Effector memory CD8-positive, alpha-beta T cell (primary cell): Measurements from ENCODE around the gene MAN1A2.
"Not testable (repeated sequence)": the region's sequence is repeated elsewhere in the genome, so short reads cannot be mapped to it uniquely, and the experiment has no call there.

Experiments used
- ATAC-seq: fragments of 150-1000 bp; cut with Tn5 transposase; replicated peaks from 2 replicates; pipeline ENCODE4 v1.10.0; 2021; ENCODE audit warnings: mild to moderate bottlenecking, moderate library complexity
- DNase-seq, 3 experiments: peaks; one replicate each; pipeline ENCODE4 v3.0.0; 2021
- H3K27ac Mint-ChIP-seq, 2 donors: one replicate each; pipeline ENCODE4 v1.8.0; 2022; ENCODE audit warnings: mild to moderate bottlenecking in 2 of 2, mixed read lengths in 2 of 2, moderate library complexity in 2 of 2
- H3K27me3 Mint-ChIP-seq, 2 donors: one replicate each; pipeline ENCODE4 v1.8.0; 2022; ENCODE audit warnings: mixed read lengths in 2 of 2
- H3K36me3 Mint-ChIP-seq: one replicate; pipeline ENCODE4 v1.8.0; 2022; ENCODE audit warnings: mild to moderate bottlenecking, moderate library complexity, mixed read lengths; ENCODE audit not compliant: insufficient read depth
- H3K4me1 Mint-ChIP-seq, 2 donors: one replicate each; pipeline ENCODE4 v1.8.0; 2022; ENCODE audit warnings: low read depth in 2 of 2, mixed read lengths in 2 of 2
- H3K4me3 Mint-ChIP-seq, 2 donors: one replicate each; pipeline ENCODE4 v1.8.0; 2022; ENCODE audit warnings: mild to moderate bottlenecking in 2 of 2, mixed read lengths in 2 of 2, moderate library complexity in 2 of 2
- H3K9me3 Mint-ChIP-seq, 2 donors: one replicate each; pipeline ENCODE4 v1.8.0; 2022; ENCODE audit warnings: mixed read lengths in 2 of 2

Gene MAN1A2

DNA sequence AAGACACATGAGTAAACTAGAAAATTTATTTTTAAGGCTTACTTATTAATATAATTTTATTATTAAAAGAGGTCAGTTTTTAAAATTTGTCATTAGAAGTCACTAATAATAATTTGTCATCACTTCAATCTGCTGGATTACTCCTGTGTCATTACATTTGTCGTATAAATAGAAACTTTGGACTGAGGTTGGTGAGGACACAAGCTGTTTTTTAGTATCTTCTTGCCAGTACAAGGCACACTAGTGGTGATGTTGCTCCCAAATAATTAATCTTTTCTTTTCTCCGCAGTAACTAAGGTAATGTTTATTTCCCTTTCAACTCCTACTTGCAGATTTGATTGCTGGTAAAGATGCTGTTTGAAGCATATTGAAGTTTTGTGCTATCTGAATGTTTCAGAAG lies 179.2 kb downstream of the MAN1A2 start:
- no peak overlapping the region for H3K27ac Mint-ChIP-seq
- ATAC-seq (no peak), DNase-seq (no peak)
- no peak overlapping the region for H3K4me3 Mint-ChIP-seq
- H3K27me3 Mint-ChIP-seq, result no peaks in the 10 kb centered on the region
- H3K4me1 Mint-ChIP-seq, result no peaks in the 10 kb centered on the region
- H3K9me3 Mint-ChIP-seq, result no peaks in the 10 kb centered on the region
- no peaks in the 10 kb centered on the region for H3K36me3 Mint-ChIP-seq

DNA sequence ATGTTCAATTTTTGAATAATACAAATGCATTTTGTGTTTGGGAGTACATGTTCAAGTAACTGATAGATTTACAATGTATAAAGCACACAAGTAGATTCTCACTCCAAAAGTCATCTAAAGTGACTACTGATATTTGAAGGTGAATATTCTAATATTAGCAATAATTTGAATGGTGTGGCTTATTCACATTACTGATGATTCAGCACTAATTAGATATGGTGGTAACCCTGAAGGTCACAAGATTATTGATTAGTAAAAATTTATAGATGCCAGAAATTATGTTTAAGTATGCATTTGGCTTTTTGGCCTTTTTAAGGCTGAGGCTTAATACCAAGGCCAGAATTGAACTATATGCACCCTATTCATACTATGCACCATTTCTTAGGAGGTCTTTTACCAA lies 186.2 kb downstream of the MAN1A2 start:
- no peaks in the 10 kb centered on the region for H3K36me3 Mint-ChIP-seq
- H3K27ac Mint-ChIP-seq, result no peak overlapping the region
- no peak for ATAC-seq

DNA sequence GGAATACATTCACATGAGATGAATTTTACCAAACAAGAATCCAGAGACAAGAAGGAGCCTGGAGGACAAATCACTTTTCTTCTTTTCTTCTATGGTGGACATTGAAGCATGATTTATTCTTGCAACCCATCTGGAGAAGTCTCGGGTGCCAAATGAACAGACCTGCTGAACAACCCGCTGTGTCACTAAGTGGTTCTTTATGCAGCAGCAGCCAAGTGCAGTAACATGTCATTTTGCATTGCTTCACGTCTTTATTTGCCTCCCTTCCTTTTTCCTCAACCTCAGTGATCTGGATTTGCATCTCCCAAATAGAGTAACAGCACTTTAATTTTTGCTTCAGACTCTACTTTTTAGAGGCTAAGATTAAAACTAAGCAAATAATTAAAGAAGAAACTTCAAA lies 188.6 kb downstream of the MAN1A2 start:
- DNase-seq (no peak), ATAC-seq (no peak)
- H3K27me3 Mint-ChIP-seq, result no peaks in the 10 kb centered on the region
- H3K9me3 Mint-ChIP-seq, result no peaks in the 10 kb centered on the region
- H3K27ac Mint-ChIP-seq, result no peak overlapping the region
- peaks cover 8 to 9% of the 10 kb centered on the region in 2 donors for H3K4me1 Mint-ChIP-seq
- H3K36me3 Mint-ChIP-seq, result no peaks in the 10 kb centered on the region
- H3K4me3 Mint-ChIP-seq, result no peak overlapping the region

More for the DNA sequence above, 186.2 kb downstream of the MAN1A2 start:
- no peak for DNase-seq
- Mint-ChIP-seq H3K4me3 (no peak overlapping the region), H3K27me3 (no peaks in the 10 kb centered on the region), H3K4me1 (peaks cover 4 to 6% of the 10 kb centered on the region in 2 donors), H3K9me3 (no peaks in the 10 kb centered on the region)

DNA sequence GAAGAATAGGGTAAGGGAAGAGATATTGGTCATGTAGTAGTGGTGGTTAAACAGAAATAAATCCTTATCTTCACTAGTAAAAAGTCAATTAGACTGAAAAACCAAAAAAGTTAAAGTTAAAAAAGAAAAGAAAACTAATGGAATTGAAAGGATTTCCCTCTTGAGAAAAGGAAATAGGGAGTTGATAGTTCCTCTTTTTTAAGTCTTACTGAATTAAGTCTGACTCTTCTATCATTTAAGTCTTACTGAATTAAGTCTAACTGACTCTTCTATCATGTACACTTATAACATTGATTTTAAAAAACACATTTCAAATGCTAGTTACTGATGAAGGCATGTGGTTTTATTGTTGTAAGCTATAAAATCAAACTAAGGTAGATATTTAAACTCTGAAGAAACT lies 189.1 kb downstream of the MAN1A2 start:
- H3K36me3 Mint-ChIP-seq, result no peaks in the 10 kb centered on the region
- H3K4me1 Mint-ChIP-seq, result peaks cover 8 to 9% of the 10 kb centered on the region in 2 donors
- H3K4me3 Mint-ChIP-seq, result no peak overlapping the region
- H3K9me3 Mint-ChIP-seq, result no peaks in the 10 kb centered on the region
- H3K27ac Mint-ChIP-seq, result no peak overlapping the region
- ATAC-seq (no peak), DNase-seq (no peak)
- no peaks in the 10 kb centered on the region for H3K27me3 Mint-ChIP-seq

DNA sequence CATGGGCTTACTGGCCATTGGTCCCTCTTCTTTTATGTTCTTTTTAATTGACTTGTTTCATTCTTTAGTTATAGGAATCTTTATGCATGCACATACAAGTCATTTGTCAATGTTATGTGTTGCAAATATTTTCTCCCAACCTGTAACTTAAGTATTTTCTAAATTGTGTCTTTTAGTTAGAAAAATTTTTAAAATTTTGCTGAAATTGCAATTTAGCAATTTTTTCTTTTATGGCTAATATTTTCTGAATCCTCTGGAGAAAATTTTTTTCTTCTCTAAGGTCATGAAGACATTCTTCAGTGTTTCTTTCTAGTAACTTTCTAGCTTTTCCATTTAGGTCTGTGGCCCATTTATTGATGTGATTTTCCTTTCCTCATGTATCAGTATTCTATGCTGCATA lies 189.7 kb downstream of the MAN1A2 start:
- ATAC-seq, result no peak

DNA sequence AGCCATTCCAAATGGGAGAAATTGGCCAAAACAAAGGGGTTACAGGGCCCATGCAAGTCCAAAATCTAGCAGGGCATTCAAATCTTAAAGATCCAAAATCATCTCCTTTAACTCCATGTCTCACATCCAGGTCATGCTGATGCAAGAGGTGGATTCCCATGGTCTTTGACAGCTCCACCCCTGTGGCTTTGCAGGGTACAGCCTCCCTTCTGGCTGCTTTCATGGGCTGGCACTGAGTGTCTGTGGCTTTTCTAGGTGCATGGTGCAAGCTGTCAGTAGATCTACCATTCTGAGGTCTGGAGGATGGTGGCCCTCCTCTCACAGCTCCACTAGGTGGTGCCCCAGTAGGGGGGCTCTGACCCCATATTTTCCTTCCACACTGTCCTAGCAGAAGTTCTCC lies 191.2 kb downstream of the MAN1A2 start:
- peaks cover 8 to 11% of the 10 kb centered on the region in 2 donors for H3K4me1 Mint-ChIP-seq
- not testable (repeated sequence) for H3K27me3 Mint-ChIP-seq, DNase-seq, H3K36me3 Mint-ChIP-seq, H3K4me3 Mint-ChIP-seq, ATAC-seq, H3K9me3 Mint-ChIP-seq
- H3K27ac Mint-ChIP-seq, result peak overlapping the region in 1 of 2 donors; percentile 6

More for the DNA sequence above, 189.7 kb downstream of the MAN1A2 start:
- Mint-ChIP-seq H3K27me3 (no peaks in the 10 kb centered on the region), H3K36me3 (no peaks in the 10 kb centered on the region), H3K27ac (no peak overlapping the region), H3K4me3 (no peak overlapping the region), H3K9me3 (no peaks in the 10 kb centered on the region), H3K4me1 (peaks cover 8 to 9% of the 10 kb centered on the region in 2 donors)
- no peak for DNase-seq

DNA sequence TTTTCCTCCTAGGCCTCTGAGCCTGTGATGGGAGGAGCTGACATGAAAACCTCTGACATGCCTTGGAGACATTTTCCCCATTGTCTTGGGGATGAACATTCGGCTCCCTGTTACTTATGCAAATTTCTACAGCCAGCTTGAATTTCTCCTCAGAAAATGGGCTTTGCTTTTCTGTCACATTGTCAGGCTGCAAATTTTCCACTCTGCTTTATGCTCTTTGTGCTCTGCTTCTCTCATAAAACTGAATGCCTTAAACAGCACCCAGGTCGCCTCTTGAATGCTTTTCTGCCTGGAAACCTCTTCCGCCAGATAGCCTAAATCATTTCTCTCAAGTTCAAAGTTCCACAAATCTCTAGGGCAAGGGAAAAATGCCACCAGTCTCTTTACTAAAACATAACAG lies 191.9 kb downstream of the MAN1A2 start:
- no peak for DNase-seq
- H3K27me3 Mint-ChIP-seq, result no peaks in the 10 kb centered on the region
- H3K9me3 Mint-ChIP-seq, result no peaks in the 10 kb centered on the region
- no peak for ATAC-seq
- H3K36me3 Mint-ChIP-seq, result no peaks in the 10 kb centered on the region
- H3K27ac Mint-ChIP-seq, result peak overlapping the region in 1 of 2 donors; percentile 6
- no peak overlapping the region for H3K4me3 Mint-ChIP-seq
- peaks cover 10 to 12% of the 10 kb centered on the region in 2 donors for H3K4me1 Mint-ChIP-seq

DNA sequence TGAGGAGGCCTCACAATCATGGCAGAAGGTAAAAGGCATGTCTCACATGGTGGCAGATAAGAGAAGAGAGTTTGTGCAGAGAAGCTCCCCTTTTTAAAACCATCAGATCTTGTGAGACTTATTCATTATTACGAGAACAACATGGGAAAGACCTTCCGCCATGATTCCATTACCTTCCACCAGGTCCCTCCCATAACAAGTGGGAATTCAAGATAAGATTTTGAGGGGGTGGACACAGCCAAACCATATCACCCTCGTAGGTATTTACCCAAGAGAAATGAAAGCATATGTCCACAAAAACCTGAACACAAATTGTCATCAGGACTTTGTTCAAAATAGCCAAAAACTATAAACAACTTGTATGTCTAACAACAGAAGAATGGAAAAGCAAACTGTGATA lies 192.7 kb downstream of the MAN1A2 start:
- Mint-ChIP-seq H3K27ac (no peak overlapping the region), H3K27me3 (no peaks in the 10 kb centered on the region), H3K36me3 (no peaks in the 10 kb centered on the region), H3K4me3 (no peak overlapping the region), H3K4me1 (peaks cover 10 to 12% of the 10 kb centered on the region in 2 donors), H3K9me3 (no peaks in the 10 kb centered on the region)
- ATAC-seq (no peak), DNase-seq (no peak)

DNA sequence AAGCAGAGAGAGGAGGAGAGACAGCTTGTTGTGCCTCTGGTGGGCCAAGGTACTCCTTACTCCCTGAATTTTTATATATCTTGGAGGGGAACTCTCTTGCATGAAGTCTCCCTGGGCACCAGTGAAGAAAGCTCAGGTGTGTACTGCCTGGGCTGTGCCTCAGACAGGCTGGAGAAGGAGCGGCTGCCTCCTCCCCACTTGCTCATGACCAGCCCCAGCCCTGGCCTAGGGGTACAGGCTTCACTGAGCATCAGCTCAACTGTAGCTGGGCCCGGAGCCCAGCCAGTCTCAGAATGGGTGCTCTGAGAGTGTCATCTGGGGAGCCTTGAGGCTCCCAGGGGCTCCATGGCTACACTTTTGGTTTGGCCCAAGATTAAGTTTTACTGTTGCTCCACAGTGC lies 193.8 kb downstream of the MAN1A2 start:
- H3K27ac Mint-ChIP-seq, result peak overlapping the region in 1 of 2 donors; percentile 38
- H3K4me1 Mint-ChIP-seq, result peaks cover 10 to 12% of the 10 kb centered on the region in 2 donors
- ATAC-seq (no peak), DNase-seq (no peak)
- H3K9me3 Mint-ChIP-seq, result no peaks in the 10 kb centered on the region
- H3K36me3 Mint-ChIP-seq, result no peaks in the 10 kb centered on the region
- no peak overlapping the region for H3K4me3 Mint-ChIP-seq
- H3K27me3 Mint-ChIP-seq, result no peaks in the 10 kb centered on the region

DNA sequence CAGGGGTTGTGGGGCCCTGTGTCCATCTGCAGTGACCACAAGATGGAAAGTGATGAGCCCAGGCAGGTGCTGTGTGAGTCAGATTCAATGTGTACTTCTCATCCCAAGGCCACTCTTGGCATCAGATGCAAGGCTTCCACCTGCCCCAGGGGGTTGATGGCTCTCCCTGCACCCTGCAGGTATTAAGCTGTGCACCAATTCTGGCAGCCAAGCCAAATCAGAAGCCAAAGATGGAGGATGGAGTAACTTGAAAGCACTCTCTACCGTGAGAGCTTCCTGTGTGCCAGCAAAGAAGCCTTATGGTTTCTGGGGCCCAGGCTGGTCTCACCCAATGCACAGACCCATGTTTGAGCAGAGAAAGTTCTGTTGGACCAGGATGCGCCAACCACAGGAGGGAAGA lies 194.3 kb downstream of the MAN1A2 start:
- H3K36me3 Mint-ChIP-seq, result no peaks in the 10 kb centered on the region
- no peaks in the 10 kb centered on the region for H3K9me3 Mint-ChIP-seq
- DNase-seq (no peak), ATAC-seq (no peak)
- no peaks in the 10 kb centered on the region for H3K27me3 Mint-ChIP-seq
- no peak overlapping the region for H3K4me3 Mint-ChIP-seq
- peak overlapping the region in 1 of 2 donors; percentile 38 for H3K27ac Mint-ChIP-seq
- H3K4me1 Mint-ChIP-seq, result peaks cover 10 to 12% of the 10 kb centered on the region in 2 donors

DNA sequence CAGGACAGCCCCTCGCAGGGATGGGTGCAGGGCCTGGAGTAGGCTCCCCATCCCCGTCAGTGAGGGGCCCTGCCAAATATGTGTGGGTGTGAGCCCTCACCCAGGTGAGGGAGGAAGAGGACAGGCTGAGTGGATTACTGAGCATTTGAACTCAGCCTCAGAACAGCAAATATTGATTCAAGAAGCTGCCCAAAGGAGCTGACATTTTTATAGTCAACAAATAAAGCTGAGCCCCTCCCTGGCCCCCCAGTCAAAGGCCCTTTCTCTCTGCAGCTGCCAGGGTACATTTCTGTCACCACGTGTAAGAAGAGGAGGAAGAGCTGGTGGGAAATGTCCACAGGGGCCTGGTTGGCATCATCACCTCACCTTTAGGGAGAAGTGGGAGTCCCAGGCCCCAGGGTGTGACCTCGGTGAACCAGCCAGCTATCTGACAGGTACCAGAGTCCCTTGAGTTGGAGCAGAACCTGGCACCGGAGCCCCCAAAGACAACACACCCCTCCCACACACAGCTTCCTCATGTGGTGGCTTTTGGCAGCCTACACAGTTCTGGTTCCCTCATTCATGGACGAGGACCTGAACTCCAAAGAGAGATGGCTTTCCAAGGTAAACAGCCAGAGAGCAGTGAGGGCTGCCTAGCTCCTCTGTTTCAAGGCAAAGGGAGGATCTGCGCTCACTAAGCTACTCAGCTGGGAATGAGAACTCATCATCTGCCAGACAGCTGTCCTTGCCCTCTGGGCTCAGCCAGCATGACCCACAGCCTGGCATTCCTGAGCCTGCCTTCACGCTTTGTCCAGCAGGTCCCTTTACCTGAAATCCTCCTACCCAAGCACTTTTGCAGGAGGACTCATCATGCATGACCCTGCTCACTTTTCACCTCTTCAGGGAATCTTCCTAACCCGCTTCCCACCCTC lies 195.6 kb downstream of the MAN1A2 start:
- Mint-ChIP-seq H3K27me3 (no peaks in the 10 kb centered on the region), H3K36me3 (no peaks in the 10 kb centered on the region), H3K27ac (no peak overlapping the region), H3K4me3 (no peak overlapping the region), H3K9me3 (no peaks in the 10 kb centered on the region), H3K4me1 (peaks cover 7 to 10% of the 10 kb centered on the region in 2 donors)
- ATAC-seq (no peak), DNase-seq (no peak)

DNA sequence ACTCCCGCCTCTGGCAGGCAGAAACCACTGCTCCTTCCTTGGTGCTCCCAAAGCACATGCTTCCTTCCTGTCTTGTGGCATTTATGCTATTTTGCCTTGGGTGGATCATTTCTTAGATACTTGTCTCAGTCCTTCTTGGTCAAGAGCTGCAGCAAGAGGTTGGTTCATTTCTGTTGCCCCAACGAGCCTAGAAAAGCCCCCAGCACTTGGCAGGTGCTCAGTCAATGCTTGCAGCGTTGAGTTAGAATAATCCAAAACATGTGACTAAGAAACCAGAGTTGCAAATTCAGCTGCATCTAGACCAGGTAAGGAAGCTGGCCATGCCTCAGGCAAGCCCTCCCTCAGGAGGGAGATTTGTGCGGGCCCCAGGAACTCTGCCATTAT lies 196.2 kb downstream of the MAN1A2 start:
- Mint-ChIP-seq H3K27ac (no peak overlapping the region), H3K36me3 (no peaks in the 10 kb centered on the region), H3K27me3 (no peaks in the 10 kb centered on the region), H3K9me3 (no peaks in the 10 kb centered on the region), H3K4me1 (peaks cover 6% of the 10 kb centered on the region in 2 donors), H3K4me3 (no peak overlapping the region)
- DNase-seq (no peak), ATAC-seq (no peak)

DNA sequence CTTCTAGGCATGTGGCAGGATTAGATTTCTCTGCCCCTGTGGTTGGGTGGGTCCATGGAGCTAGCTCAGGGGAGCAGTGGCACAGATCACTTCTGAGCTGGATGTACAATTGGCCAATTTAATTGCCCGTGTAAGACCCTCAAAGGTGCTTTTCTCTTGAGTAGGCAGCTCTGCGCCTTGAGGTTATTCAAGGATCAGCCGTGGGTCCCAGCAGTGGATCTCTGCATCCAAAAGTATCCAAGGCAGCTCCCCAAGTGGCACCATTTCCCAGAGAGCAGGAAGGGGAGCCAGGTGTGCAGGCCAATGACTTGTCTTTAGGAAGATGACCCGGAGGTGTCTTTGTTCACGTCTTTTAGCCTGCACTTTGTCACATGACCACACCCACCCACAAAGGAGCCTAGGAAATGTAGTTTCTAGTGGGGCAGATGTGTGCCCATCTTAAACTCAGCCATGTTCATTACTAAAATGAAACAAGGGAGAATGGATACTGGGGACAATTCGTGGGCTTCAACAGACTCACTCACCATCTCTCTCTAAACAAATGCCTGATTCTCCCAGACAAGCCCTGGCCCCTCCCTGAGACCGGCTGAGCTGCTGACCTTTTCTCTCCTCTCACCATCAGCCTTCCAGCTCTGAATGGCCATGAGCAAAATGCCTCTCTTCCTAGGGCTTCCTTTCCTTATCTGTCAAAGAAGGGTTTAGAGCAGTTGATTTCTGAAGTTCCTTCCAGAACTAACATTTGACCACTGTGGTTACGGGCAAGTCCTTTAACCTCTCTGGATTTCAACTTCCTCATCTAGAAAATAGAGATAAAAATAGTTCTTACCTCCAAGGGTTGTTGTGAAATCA lies 197.2 kb downstream of the MAN1A2 start:
- DNase-seq, result no peak
- Mint-ChIP-seq H3K4me3 (no peak overlapping the region), H3K36me3 (no peaks in the 10 kb centered on the region), H3K27me3 (no peaks in the 10 kb centered on the region), H3K4me1 (peaks cover 2 to 3% of the 10 kb centered on the region in 2 donors), H3K27ac (no peak overlapping the region), H3K9me3 (no peaks in the 10 kb centered on the region)
- ATAC-seq, result no peak
